T-cell (primary cell): ENCODE data around the gene TBX20. TPM values are rescaled to one million over a fixed set of nuclear protein-coding genes. Genes with fewer than 3 reads are reported as not detected.

Experiments used
- ATAC-seq, 4 experiments: fragments of 200-7000 bp in 3 of 4; fragments of 150-1000 bp in 1 of 4; cut with Tn5 transposase; replicated peaks in 1 of 4; 1 replicate in 3 of 4; 2 replicates in 1 of 4; pipeline ENCODE4 v1.10.0; 2021; ENCODE audit warnings: moderate library complexity in 3 of 4, mild to moderate bottlenecking in 2 of 4, moderate number of reproducible peaks in 1 of 4
- CTCF ChIA-PET, 2 donors: fragments of 300-600 bp; sonication (Branson Sonifier 250); formaldehyde crosslinking; loops; one replicate each; lab custom pipeline; 2022; ENCODE audit warnings: antibody characterized with exemption in 2 of 2; lab: Charles Lee
- POLR2A ChIA-PET, 2 donors: fragments of 300-600 bp; sonication (Branson Sonifier 250); formaldehyde crosslinking; loops; one replicate each; lab custom pipeline; 2022; ENCODE audit warnings: antibody characterized with exemption in 2 of 2; lab: Charles Lee
- DNase-seq, 35 experiments: peaks; one replicate each; pipeline versions ENCODE4 v3.0.0 to v3.0.0-alpha.2; 2013 to 2023
- H3K27ac ChIP-seq: one replicate; pipeline ENCODE4 v1.5.1; 2013; ENCODE audit warnings: low read length
- H3K27me3 ChIP-seq, 2 experiments: replicated peaks in 1 of 2; 1 replicate in 1 of 2; 2 replicates in 1 of 2; pipeline versions ENCODE4 v1.6.1 to v1.7.0; 2013; ENCODE audit warnings: low read length in 1 of 2, mixed read lengths in 1 of 2; ENCODE audit not compliant: control insufficient read depth in 2 of 2, insufficient read depth in 2 of 2; ENCODE audit errors: extremely low read depth in 1 of 2
- H3K36me3 ChIP-seq, 2 donors: 1 replicate in 1 of 2; 2 replicates in 1 of 2; pipeline versions ENCODE4 v1.6.1 to v1.7.0; 2013; ENCODE audit warnings: low read length in 1 of 2; ENCODE audit not compliant: control insufficient read depth in 2 of 2, insufficient read depth in 1 of 2; ENCODE audit errors: extremely low read depth in 1 of 2
- H3K4me1 ChIP-seq, 2 experiments: 1 replicate in 1 of 2; 2 replicates in 1 of 2; pipeline versions ENCODE4 v1.6.1 to v1.7.0; 2013; ENCODE audit warnings: low read length in 2 of 2, mixed read lengths in 1 of 2; ENCODE audit not compliant: insufficient read depth in 2 of 2, control insufficient read depth in 1 of 2; ENCODE audit errors: extremely low read depth in 1 of 2
- H3K4me3 ChIP-seq, 2 donors: 1 replicate in 1 of 2; 2 replicates in 1 of 2; pipeline versions ENCODE4 v1.5.1 to v1.7.0; 2013; ENCODE audit warnings: mild to moderate bottlenecking in 2 of 2, low read length in 1 of 2, moderate library complexity in 1 of 2; ENCODE audit not compliant: control insufficient read depth in 1 of 2; ENCODE audit errors: extremely low read depth in 1 of 2
- H3K9me3 ChIP-seq: 2 replicates; pipeline ENCODE4 v1.7.0; 2013
- H3K27ac Mint-ChIP-seq, 2 donors: one replicate each; pipeline ENCODE4 v1.8.0; 2020 to 2021; ENCODE audit warnings: mild to moderate bottlenecking in 2 of 2, mixed read lengths in 2 of 2
- H3K27me3 Mint-ChIP-seq, 2 donors: one replicate each; pipeline ENCODE4 v1.8.0; 2021 to 2022; ENCODE audit warnings: mixed read lengths in 2 of 2
- H3K36me3 Mint-ChIP-seq: one replicate; pipeline ENCODE4 v1.8.0; 2021; ENCODE audit warnings: mixed read lengths
- H3K4me1 Mint-ChIP-seq, 3 donors: one replicate each; pipeline ENCODE4 v1.8.0; 2020 to 2022; ENCODE audit warnings: mixed read lengths in 3 of 3, mild to moderate bottlenecking in 1 of 3
- H3K4me3 Mint-ChIP-seq, 3 donors: one replicate each; pipeline ENCODE4 v1.8.0; 2020 to 2022; ENCODE audit warnings: mild to moderate bottlenecking in 3 of 3, mixed read lengths in 3 of 3, moderate library complexity in 3 of 3
- H3K9me3 Mint-ChIP-seq, 3 donors: one replicate each; pipeline ENCODE4 v1.8.0; 2020 to 2022; ENCODE audit warnings: mixed read lengths in 3 of 3
- WGBS: methylation state at CpG from one replicate; pipeline ENCODE4 v1.1.5; 2013; ENCODE audit warnings: missing lambda C conversion rate; ENCODE audit not compliant: insufficient coverage; 5-methylcytosine and 5-hydroxymethylcytosine counted together
- total RNA-seq, 35 experiments: library from RNA in 6 of 35; stranded (reverse) in 6 of 35; fragments of 120-200 nt in 1 of 35; gene quantifications; one replicate each; pipeline versions ENCODE4 v1.2.1 to v1.2.4 and lab custom pipeline; 2013 to 2026

The TBX20 gene
- total RNA-seq (under 1 TPM in 4 of 5 donors, not detected in 1; 0.19 to 0.70 (median 0.30) TPM), total RNA-seq (lab: John Stamatoyannopoulos, UW) (0 to 1.1 (median 0.17) reads per million in 29 experiments)
- 0.11 TPM for total RNA-seq (2013)

- WGBS = 7% methylated on average over 75 of the region's 76 CpGs
- ChIA-PET CTCF (no interaction called here), POLR2A (no interaction called here)
- H3K4me3 Mint-ChIP-seq = peak within 1 kb of the TSS; percentile 47 to 65 (median 57)
- peak; percentile 44 to 68 (median 61) for ATAC-seq
- peaks cover 76 to 82% of the 10 kb centered on the region in 2 donors for H3K27me3 Mint-ChIP-seq
- H3K9me3 ChIP-seq = no peaks in the 10 kb centered on the region
- peaks cover 15 to 17% (median 16%) of the 10 kb centered on the region in 3 donors for H3K4me1 Mint-ChIP-seq
- H3K4me3 ChIP-seq = peak within 1 kb of the TSS; percentile 33 to 73
- H3K27ac Mint-ChIP-seq = no peak within 1 kb of the TSS
- H3K27ac ChIP-seq = no peak within 1 kb of the TSS
- H3K36me3 ChIP-seq = no peaks in the 10 kb centered on the region
- H3K4me1 ChIP-seq = peaks cover 2 to 20% of the 10 kb centered on the region in 2 experiments
- DNase-seq = peak in 1 of 35 experiments; percentile 21
- H3K27me3 ChIP-seq = peaks cover 40 to 65% of the 10 kb centered on the region in 2 experiments
- H3K36me3 Mint-ChIP-seq = no peaks in the 10 kb centered on the region
- H3K9me3 Mint-ChIP-seq = peaks cover 0 to 7% (median 3%) of the 10 kb centered on the region in 3 donors
These were observed at the start of gene TBX20 for GRCh38 chr7:35253710-35254495. TSS of gene TBX20 (minus strand) at chr7:35254100. CDS start at chr7:35253620, 480 bp downstream.

GRCh38 chr7:35289376-35289775, 35.5 kb upstream of the TBX20 start:
- no peaks in the 10 kb centered on the region for H3K4me1 Mint-ChIP-seq
- H3K36me3 Mint-ChIP-seq = no peaks in the 10 kb centered on the region
- ChIA-PET POLR2A (no interaction called here), CTCF (no interaction called here)
- DNase-seq = no peak
- Histone ChIP-seq H3K9me3 (no peaks in the 10 kb centered on the region), H3K27ac (no peak overlapping the region), H3K27me3 (peaks cover 0 to 2% of the 10 kb centered on the region in 2 experiments), H3K4me3 (no peak overlapping the region), H3K4me1 (no peaks in the 10 kb centered on the region), H3K36me3 (no peaks in the 10 kb centered on the region)
- H3K27ac Mint-ChIP-seq = no peak overlapping the region
- H3K27me3 Mint-ChIP-seq = peaks cover 14% of the 10 kb centered on the region in 2 donors
- ATAC-seq = no peak
- H3K9me3 Mint-ChIP-seq = peaks cover 0 to 10% (median 10%) of the 10 kb centered on the region in 3 donors
- WGBS = 80% methylated on average over 4 of the region's 6 CpGs
- H3K4me3 Mint-ChIP-seq = no peak overlapping the region

GRCh38 chr7:35286986-35287385, 33.1 kb upstream of the TBX20 start:
- peaks cover 15 to 17% of the 10 kb centered on the region in 2 donors for H3K27me3 Mint-ChIP-seq
- CTCF ChIA-PET = no interaction called here
- no peaks in the 10 kb centered on the region for H3K4me1 ChIP-seq

GRCh38 chr7:35286422-35286821, 32.5 kb upstream of the TBX20 start:
- ChIA-PET CTCF (no interaction called here), POLR2A (no interaction called here)
- Mint-ChIP-seq H3K4me3 (no peak overlapping the region), H3K4me1 (no peaks in the 10 kb centered on the region), H3K27ac (no peak overlapping the region), H3K27me3 (peaks cover 15 to 18% of the 10 kb centered on the region in 2 donors), H3K36me3 (no peaks in the 10 kb centered on the region), H3K9me3 (peaks cover 0 to 8% (median 4%) of the 10 kb centered on the region in 3 donors)
- Histone ChIP-seq H3K36me3 (no peaks in the 10 kb centered on the region), H3K9me3 (no peaks in the 10 kb centered on the region), H3K27ac (no peak overlapping the region), H3K27me3 (peaks cover 0 to 8% of the 10 kb centered on the region in 2 experiments), H3K4me1 (no peaks in the 10 kb centered on the region), H3K4me3 (no peak overlapping the region)
- ATAC-seq (no peak), DNase-seq (no peak)

More at GRCh38 chr7:35286986-35287385, 33.1 kb upstream of the TBX20 start:
- WGBS = 83% methylated on average over 1 of the region's 3 CpGs
- no peak overlapping the region for H3K27ac Mint-ChIP-seq
- peaks cover 0 to 8% (median 4%) of the 10 kb centered on the region in 3 donors for H3K9me3 Mint-ChIP-seq
- no peaks in the 10 kb centered on the region for H3K36me3 Mint-ChIP-seq
- H3K36me3 ChIP-seq = no peaks in the 10 kb centered on the region
- H3K4me3 ChIP-seq = no peak overlapping the region
- POLR2A ChIA-PET = no interaction called here
- H3K4me1 Mint-ChIP-seq = no peaks in the 10 kb centered on the region
- no peak for DNase-seq
- ATAC-seq = no peak
- H3K4me3 Mint-ChIP-seq = no peak overlapping the region
- no peak overlapping the region for H3K27ac ChIP-seq
- no peaks in the 10 kb centered on the region for H3K9me3 ChIP-seq
- H3K27me3 ChIP-seq = peaks cover 0 to 3% of the 10 kb centered on the region in 2 experiments

GRCh38 chr7:35285799-35286198, 31.9 kb upstream of the TBX20 start:
- Mint-ChIP-seq H3K36me3 (no peaks in the 10 kb centered on the region), H3K4me3 (no peak overlapping the region), H3K9me3 (peaks cover 0 to 8% (median 4%) of the 10 kb centered on the region in 3 donors), H3K27ac (no peak overlapping the region), H3K4me1 (no peaks in the 10 kb centered on the region), H3K27me3 (peaks cover 14 to 23% of the 10 kb centered on the region in 2 donors)
- no peaks in the 10 kb centered on the region for H3K4me1 ChIP-seq
- ChIA-PET POLR2A (no interaction called here), CTCF (no interaction called here)
- H3K27ac ChIP-seq = no peak overlapping the region
- no peaks in the 10 kb centered on the region for H3K9me3 ChIP-seq
- WGBS = no CpG with 5 or more reads among the region's 1 CpG
- H3K27me3 ChIP-seq = peaks cover 0 to 8% of the 10 kb centered on the region in 2 experiments
- DNase-seq (no peak), ATAC-seq (no peak)
- H3K36me3 ChIP-seq = no peaks in the 10 kb centered on the region
- H3K4me3 ChIP-seq = no peak overlapping the region

- no peaks in the 10 kb centered on the region for H3K9me3 Mint-ChIP-seq
- H3K4me1 ChIP-seq = no peaks in the 10 kb centered on the region
- WGBS = 92% methylated on average over 2 of the region's 4 CpGs
- peaks cover 20 to 24% of the 10 kb centered on the region in 2 donors for H3K27me3 Mint-ChIP-seq
- H3K9me3 ChIP-seq = no peaks in the 10 kb centered on the region
- CTCF ChIA-PET = no interaction called here
- peaks cover 2 to 15% of the 10 kb centered on the region in 2 experiments for H3K27me3 ChIP-seq
- no peak overlapping the region for H3K27ac ChIP-seq
- ATAC-seq (no peak), DNase-seq (no peak)
- H3K36me3 ChIP-seq = no peaks in the 10 kb centered on the region
- H3K27ac Mint-ChIP-seq = no peak overlapping the region
- POLR2A ChIA-PET = no interaction called here
- no peak overlapping the region for H3K4me3 ChIP-seq
- no peaks in the 10 kb centered on the region for H3K4me1 Mint-ChIP-seq
- H3K4me3 Mint-ChIP-seq = no peak overlapping the region
- no peaks in the 10 kb centered on the region for H3K36me3 Mint-ChIP-seq
These were observed 27.0 kb upstream of the TBX20 start for GRCh38 chr7:35280902-35281301.
